Measurements from ENCODE around the gene SHISA7.

Gene SHISA7

DNA sequence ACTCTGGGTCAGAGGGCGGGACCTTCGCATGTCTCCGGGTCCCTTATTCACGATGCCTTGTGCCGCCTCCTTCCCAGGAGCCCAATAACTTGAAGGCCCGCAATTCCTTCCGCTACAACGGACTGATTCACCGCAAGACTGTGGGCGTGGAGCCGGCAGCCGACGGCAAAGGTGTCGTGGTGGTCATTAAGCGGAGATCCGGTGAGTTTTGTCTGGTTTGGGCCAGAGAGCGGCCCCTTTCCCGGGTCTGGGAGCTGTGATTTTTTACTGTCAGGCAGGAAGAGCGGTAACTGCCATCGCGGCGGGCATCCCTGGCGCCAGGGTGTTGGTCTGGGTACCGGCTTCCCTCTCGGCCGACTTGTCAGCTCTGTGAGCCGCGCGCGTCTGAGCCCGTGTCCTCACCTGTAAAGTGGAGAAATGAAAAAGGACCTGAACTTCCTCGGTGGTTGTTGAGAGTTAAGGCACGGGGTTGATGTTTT is 56.6 kb downstream of the SHISA7 start:
- peak in 2 of 3 donors; percentile 32 to 56 for DNase-seq

DNA sequence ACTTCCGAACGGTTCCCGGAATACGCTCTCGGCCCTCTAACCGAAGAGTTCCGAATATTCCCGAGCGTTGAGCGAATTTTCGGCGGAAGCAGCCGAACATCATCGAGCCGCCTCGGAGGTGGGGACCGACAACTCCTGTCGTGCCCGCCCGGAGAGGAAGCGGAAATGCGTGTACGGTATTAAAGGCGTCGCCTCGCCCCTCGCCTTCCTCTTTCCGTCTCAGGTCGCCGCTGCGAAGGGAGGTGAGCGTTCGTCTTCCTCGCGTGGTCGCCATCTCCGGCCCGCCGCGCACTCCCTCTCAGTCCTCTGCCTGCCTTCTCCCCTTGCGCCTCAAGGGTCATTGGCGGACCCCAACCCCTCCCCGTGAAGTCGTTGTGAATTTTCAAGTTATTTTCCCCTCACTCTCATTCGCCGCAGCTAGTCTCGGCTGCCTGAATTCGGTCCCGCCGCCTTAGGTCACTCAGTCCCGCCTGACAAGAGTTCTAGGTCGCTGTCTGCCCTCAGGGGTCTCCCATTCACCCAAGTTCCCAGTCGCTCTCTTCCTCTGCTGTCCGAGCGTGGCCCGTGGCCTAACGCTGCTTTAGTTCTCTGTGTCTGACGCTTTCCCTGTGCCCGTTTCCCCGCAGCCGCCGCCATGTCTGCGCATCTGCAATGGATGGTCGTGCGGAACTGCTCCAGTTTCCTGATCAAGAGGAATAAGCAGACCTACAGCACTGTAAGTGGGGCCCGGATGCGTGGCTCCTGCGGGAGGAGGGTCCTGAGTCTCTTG is 57.2 kb downstream of the SHISA7 start, which contains the start of gene RPL28:
RPL28 (plus strand) TSS at position 209 of the 769 bp plus-strand sequence; CDS start at position 635, 426 bp downstream.
- peak; percentile 98 to 100 (median 100) for DNase-seq

- peak; percentile 94 to 95 (median 94) for DNase-seq
These were observed 58.0 kb downstream of the SHISA7 start for GRCh38 chr19:55384920-55385723.

DNA sequence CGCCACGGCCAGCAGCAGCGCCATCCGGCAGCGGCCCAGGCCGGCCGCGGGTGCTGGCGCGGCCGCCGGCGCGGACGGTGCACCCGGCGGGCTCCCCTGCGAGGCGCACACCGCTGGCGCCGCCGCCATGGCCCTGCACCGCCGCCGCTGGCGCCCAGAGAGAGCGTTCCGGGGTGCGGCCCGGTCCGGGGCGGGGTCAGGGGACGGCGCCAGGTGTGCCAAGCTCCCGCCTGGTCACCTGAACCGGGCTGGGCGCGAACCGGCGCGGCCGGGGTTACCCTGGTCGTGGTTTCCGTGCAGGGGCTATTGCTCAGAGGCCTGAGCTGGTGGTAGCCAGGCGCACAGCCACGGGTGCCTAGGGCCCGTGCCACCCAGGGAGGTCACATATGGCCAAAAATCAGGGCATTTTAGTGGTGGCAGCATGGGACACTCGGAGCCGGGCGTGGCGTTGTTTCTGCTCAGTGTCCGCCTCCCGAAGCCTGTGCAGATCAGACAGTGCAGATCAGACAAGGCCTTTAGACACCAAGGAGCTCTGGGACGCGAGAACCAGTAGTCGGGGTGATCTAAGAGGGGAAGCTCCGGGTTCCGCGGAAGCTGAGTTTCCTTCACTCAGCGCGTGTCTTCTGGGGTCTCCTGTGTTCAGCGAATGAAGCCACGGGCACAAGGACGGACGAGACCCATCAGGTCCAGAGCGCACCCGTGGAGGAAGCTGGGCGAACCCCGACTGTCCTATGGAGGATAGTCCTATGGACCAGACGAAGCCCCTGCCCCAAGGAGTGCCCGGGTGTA is 58.8 kb downstream of the SHISA7 start, which contains the start of gene TMEM238:
TMEM238 (minus strand) TSS at position 162 of the 789 bp plus-strand sequence; CDS start at position 129, 33 bp downstream.
- peak; percentile 47 to 52 (median 49) for DNase-seq

DNA sequence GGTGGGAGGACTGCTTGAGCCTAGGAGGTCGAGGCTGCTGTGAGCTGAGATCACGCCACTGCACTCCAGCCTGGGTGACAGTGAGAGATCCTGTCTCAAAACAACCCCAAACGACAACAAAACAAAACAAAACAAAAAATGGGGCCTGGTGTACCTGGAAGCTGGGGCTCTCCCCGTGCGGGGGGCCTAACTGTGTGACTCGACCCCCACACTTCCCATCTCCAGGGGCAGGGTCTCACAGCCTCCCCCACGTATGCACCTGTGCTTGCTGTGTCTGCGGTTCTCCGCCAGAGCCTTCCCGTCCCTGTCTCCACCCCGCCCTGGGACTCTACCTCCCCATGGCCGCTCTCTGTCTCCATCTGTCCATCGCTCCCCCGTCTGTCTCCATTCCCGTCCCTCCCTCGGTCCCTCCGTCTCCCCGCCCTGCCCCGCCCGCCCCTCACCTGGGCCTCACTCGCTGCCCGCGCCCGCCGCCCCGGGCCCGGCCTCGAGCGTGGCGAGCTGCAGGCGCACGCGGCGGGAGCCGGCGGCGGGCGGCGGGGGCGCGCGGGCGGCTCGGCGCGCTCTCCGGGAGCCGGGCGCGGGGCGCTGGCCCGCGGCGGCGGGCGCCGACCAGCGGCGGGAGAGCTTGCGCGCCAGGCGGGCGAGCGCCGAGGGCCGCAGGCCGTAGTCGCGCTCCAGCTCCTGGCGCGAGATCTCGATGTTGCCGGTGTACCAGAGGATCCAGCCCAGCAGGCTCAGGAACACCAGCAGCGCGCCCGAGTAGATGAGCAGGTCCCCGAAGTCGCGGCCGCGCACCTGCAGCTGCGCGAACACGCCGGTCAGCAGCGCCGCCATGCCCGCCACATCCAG is 59.6 kb downstream of the SHISA7 start:
- DNase-seq: peak; percentile 69 to 90 (median 81)

GRCh38 chr19:55382522-55383054 is 60.5 kb downstream of the SHISA7 start:
- DNase-seq: no peak

GRCh38 chr19:55382013-55382412 is 61.1 kb downstream of the SHISA7 start:
- no peak for DNase-seq

GRCh38 chr19:55379174-55379573 is 63.9 kb downstream of the SHISA7 start:
- no peak for DNase-seq
